HEK293T (cell line): ENCODE data around the gene PXMP4.

Experiments
- CTCF ChIA-PET: fragments of 350-600 bp; formaldehyde crosslinking; extraction: SDS; loops from one replicate; lab custom pipeline; 2021; ENCODE audit warnings: antibody characterized with exemption, inconsistent platforms; lab: Yijun Ruan, JAX
- POLR2A ChIA-PET: fragments of 350-600 bp; formaldehyde crosslinking; extraction: SDS; loops from one replicate; lab custom pipeline; 2020; ENCODE audit warnings: antibody characterized with exemption, inconsistent platforms; lab: Yijun Ruan, JAX
- DNase-seq: peaks from one replicate; pipeline ENCODE4 v3.0.0; 2012; ENCODE audit warnings: mixed read lengths; ENCODE audit errors: extremely low spot score
- ARNT ChIP-seq: fragments of 450-650 bp; IDR thresholded peaks from 2 replicates; pipeline ENCODE4 v1.6.1; 2017; ENCODE audit warnings: mild to moderate bottlenecking
- BHLHE40 ChIP-seq: fragments of 450-650 bp; IDR thresholded peaks from 2 replicates; pipeline ENCODE4 v1.6.1; 2016; ENCODE audit warnings: mild to moderate bottlenecking, moderate library complexity, borderline replicate concordance
- CTBP1 ChIP-seq: fragments of 450-650 bp; IDR thresholded peaks from 2 replicates; pipeline ENCODE4 v1.6.1; 2016; ENCODE audit warnings: borderline replicate concordance
- ELF4 ChIP-seq: fragments of 450-650 bp; IDR thresholded peaks from 2 replicates; pipeline ENCODE4 v1.6.1; 2017; ENCODE audit warnings: antibody characterized with exemption
- FOXA1 ChIP-seq: fragments of 450-650 bp; IDR thresholded peaks from 2 replicates; pipeline ENCODE4 v1.6.1; 2016; ENCODE audit warnings: mild to moderate bottlenecking
- FOXK2 ChIP-seq: fragments of 450-650 bp; IDR thresholded peaks from 2 replicates; pipeline ENCODE4 v1.6.1; 2016; ENCODE audit warnings: mild to moderate bottlenecking
- FOXM1 ChIP-seq: fragments of 450-650 bp; IDR thresholded peaks from 2 replicates; pipeline ENCODE4 v1.6.1; 2017; ENCODE audit warnings: mild to moderate bottlenecking, borderline replicate concordance
- HDGF ChIP-seq: fragments of 450-650 bp; IDR thresholded peaks from 2 replicates; pipeline ENCODE4 v1.6.1; 2017; ENCODE audit warnings: antibody characterized with exemption, borderline replicate concordance
- L3MBTL2 ChIP-seq: fragments of 450-650 bp; conservative IDR thresholded peaks from 2 replicates; pipeline ENCODE4 v1.6.1; 2016; ENCODE audit warnings: mild to moderate bottlenecking
- LEF1 ChIP-seq: fragments of 450-650 bp; IDR thresholded peaks from 2 replicates; pipeline ENCODE4 v1.6.1; 2017; ENCODE audit warnings: mild to moderate bottlenecking, borderline replicate concordance
- NFRKB ChIP-seq: fragments of 450-650 bp; IDR thresholded peaks from 2 replicates; pipeline ENCODE4 v1.6.1; 2016; ENCODE audit warnings: mild to moderate bottlenecking, moderate library complexity
- SP1 ChIP-seq: fragments of 450-650 bp; IDR thresholded peaks from 2 replicates; pipeline ENCODE4 v1.6.1; 2017
- SUZ12 ChIP-seq: fragments of 450-650 bp; IDR thresholded peaks from 2 replicates; pipeline ENCODE4 v1.6.1; 2016; ENCODE audit warnings: mild to moderate bottlenecking
- TARDBP ChIP-seq: fragments of 450-650 bp; IDR thresholded peaks from 2 replicates; pipeline ENCODE4 v1.6.1; 2016
- ZNF384 ChIP-seq: fragments of 450-650 bp; IDR thresholded peaks from 2 replicates; pipeline ENCODE4 v1.6.1; 2016
- TF ChIP-seq, protein P1 (sequence below): fragments of 450-650 bp; IDR thresholded peaks from 2 replicates; pipeline ENCODE4 v1.6.1; 2016

Gene PXMP4

GRCh38 chr20:33658929-33659328 lies 61.2 kb downstream of the PXMP4 start:
- TF ChIP-seq TARDBP (no peak), L3MBTL2 (no peak), FOXA1 (no peak), CTBP1 (no peak), LEF1 (no peak), HDGF (no peak)
- DNase-seq: no peak
- POLR2A ChIA-PET: no interaction called here
- CTCF ChIA-PET: no interaction called here

DNA sequence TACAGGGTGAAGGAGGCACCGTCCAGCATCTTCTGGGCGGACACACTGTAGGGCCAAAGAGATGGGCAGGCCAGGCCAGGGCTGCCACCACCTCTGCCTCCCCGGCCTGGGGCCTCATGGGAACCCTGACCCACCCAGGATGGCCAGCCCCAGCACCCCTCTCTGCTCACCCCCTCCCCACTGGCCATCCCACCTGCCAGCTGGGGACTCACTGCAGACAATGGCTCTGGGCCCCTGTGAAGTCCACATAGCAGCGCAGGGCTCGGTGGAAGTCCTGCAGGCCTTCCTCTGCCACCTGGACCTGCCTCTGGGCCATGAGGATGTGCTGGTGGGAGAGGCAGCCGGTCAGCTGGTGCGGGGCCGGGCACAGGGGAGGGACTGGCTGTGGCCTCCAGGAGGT lies 61.6 kb downstream of the PXMP4 start:
- DNase-seq: no peak
- POLR2A ChIA-PET: no interaction called here
- TF ChIP-seq L3MBTL2 (no peak), FOXA1 (no peak), SUZ12 (no peak), TARDBP (no peak), BHLHE40 (no peak), FOXK2 (no peak), ELF4 (no peak), NFRKB (no peak), FOXM1 (no peak), ARNT (no peak), LEF1 (no peak), SP1 (no peak), HDGF (no peak), CTBP1 (no peak), ZNF384 (no peak)
- TF ChIP-seq, protein P1, sequence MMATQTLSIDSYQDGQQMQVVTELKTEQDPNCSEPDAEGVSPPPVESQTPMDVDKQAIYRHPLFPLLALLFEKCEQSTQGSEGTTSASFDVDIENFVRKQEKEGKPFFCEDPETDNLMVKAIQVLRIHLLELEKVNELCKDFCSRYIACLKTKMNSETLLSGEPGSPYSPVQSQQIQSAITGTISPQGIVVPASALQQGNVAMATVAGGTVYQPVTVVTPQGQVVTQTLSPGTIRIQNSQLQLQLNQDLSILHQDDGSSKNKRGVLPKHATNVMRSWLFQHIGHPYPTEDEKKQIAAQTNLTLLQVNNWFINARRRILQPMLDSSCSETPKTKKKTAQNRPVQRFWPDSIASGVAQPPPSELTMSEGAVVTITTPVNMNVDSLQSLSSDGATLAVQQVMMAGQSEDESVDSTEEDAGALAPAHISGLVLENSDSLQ: no peak
- CTCF ChIA-PET: no interaction called here

GRCh38 chr20:33657704-33658095 lies 62.4 kb downstream of the PXMP4 start:
- DNase-seq: no peak
- TF ChIP-seq SUZ12: no peak
- TF ChIP-seq FOXK2: no peak
- no peak for TF ChIP-seq NFRKB
- TF ChIP-seq ELF4: no peak
- TF ChIP-seq, protein P1: no peak
- no peak for TF ChIP-seq FOXA1
- TF ChIP-seq LEF1: no peak
- no peak for TF ChIP-seq CTBP1
- no peak for TF ChIP-seq ZNF384
- no peak for TF ChIP-seq L3MBTL2
- TF ChIP-seq SP1: no peak
- TF ChIP-seq TARDBP: no peak
- no peak for TF ChIP-seq HDGF
- no peak for TF ChIP-seq BHLHE40
- ChIA-PET POLR2A (no interaction called here), CTCF (no interaction called here)

GRCh38 chr20:33656783-33657703 lies 63.1 kb downstream of the PXMP4 start:
- DNase-seq: no peak
- TF ChIP-seq ZNF384 (no peak), BHLHE40 (no peak), FOXK2 (no peak)
- CTCF ChIA-PET: no interaction called here
- POLR2A ChIA-PET: no interaction called here

- no peak for DNase-seq
- POLR2A ChIA-PET: no interaction called here
- CTCF ChIA-PET: no interaction called here
- TF ChIP-seq FOXM1 (no peak), FOXA1 (no peak), SUZ12 (no peak), LEF1 (no peak), TARDBP (no peak), ARNT (no peak), NFRKB (no peak), SP1 (no peak), BHLHE40 (no peak), ELF4 (no peak), FOXK2 (no peak)
- TF ChIP-seq, protein P1: no peak
Observed at GRCh38 chr20:33656010-33656782, 63.9 kb downstream of the PXMP4 start.

- no peak for DNase-seq
- TF ChIP-seq ZNF384: no peak
- no peak for TF ChIP-seq ELF4
- no peak for TF ChIP-seq FOXK2
- no peak for TF ChIP-seq L3MBTL2
- TF ChIP-seq NFRKB: no peak
- CTCF ChIA-PET: no interaction called here
- POLR2A ChIA-PET: interaction anchor here (3.1 kb wide), 1 partner anchor 9 kb away, joined by 23 read pairs; the partner anchor contains the start of gene C20orf144
Observed at GRCh38 chr20:33655164-33655563, 64.9 kb downstream of the PXMP4 start.
